H9 (cell line): Measurements from ENCODE around the gene ATP6AP1. TPM values are rescaled to one million over a fixed set of nuclear protein-coding genes. Genes with fewer than 3 reads are reported as not detected.

Experiments
- DNase-seq: peaks from one replicate; pipeline ENCODE4 v3.0.0-alpha.2; 2017
- H2AFZ ChIP-seq: one replicate; pipeline ENCODE4 v1.6.1; 2013; ENCODE audit warnings: mild to moderate bottlenecking, low read length, control low read depth, moderate library complexity
- H2AK5ac ChIP-seq: 2 replicates; pipeline ENCODE4 v1.6.1; 2013; ENCODE audit warnings: low read length, control low read depth, mixed read lengths; ENCODE audit not compliant: insufficient read length
- H2BK120ac ChIP-seq: one replicate; pipeline ENCODE4 v1.6.1; 2013; ENCODE audit warnings: low read depth, mild to moderate bottlenecking, low read length, control low read depth, inconsistent platforms; ENCODE audit not compliant: poor library complexity, severe bottlenecking
- H2BK12ac ChIP-seq: 2 replicates; pipeline ENCODE4 v1.6.1; 2013; ENCODE audit warnings: low read length, control low read depth, mixed read lengths, low read depth; ENCODE audit not compliant: insufficient read length
- H2BK15ac ChIP-seq: 2 replicates; pipeline ENCODE4 v1.6.1; 2013; ENCODE audit warnings: low read depth, low read length, control low read depth
- H2BK20ac ChIP-seq: one replicate; pipeline ENCODE4 v1.6.1; 2013; ENCODE audit warnings: low read depth, mild to moderate bottlenecking, low read length, control low read depth, inconsistent platforms; ENCODE audit not compliant: poor library complexity, severe bottlenecking
- H2BK5ac ChIP-seq: 2 replicates; pipeline ENCODE4 v1.6.1; 2013; ENCODE audit warnings: low read length, control low read depth, mixed read lengths; ENCODE audit not compliant: insufficient read length
- H3K14ac ChIP-seq: 2 replicates; pipeline ENCODE4 v1.6.1; 2013; ENCODE audit warnings: low read length, control low read depth; ENCODE audit not compliant: insufficient read depth
- H3K18ac ChIP-seq: 2 replicates; pipeline ENCODE4 v1.6.1; 2013; ENCODE audit warnings: low read depth, mild to moderate bottlenecking, mixed read lengths, low read length, control low read depth; ENCODE audit not compliant: insufficient read length
- H3K23ac ChIP-seq: 2 replicates; pipeline ENCODE4 v1.6.1; 2013; ENCODE audit warnings: low read length, control low read depth, mixed read lengths, low read depth; ENCODE audit not compliant: insufficient read length
- H3K23me2 ChIP-seq: 2 replicates; pipeline ENCODE4 v1.6.1; 2013; ENCODE audit warnings: low read depth, mild to moderate bottlenecking, mixed read lengths, low read length, control low read depth; ENCODE audit not compliant: insufficient read length, poor library complexity, severe bottlenecking
- H3K27ac ChIP-seq: 2 replicates; pipeline ENCODE4 v1.5.1; 2013; ENCODE audit warnings: low read length, control low read depth, mixed read lengths, low read depth; ENCODE audit not compliant: insufficient read length
- H3K27me3 ChIP-seq: 2 replicates; pipeline ENCODE4 v1.6.1; 2013; ENCODE audit warnings: low read length, control low read depth, inconsistent platforms; ENCODE audit not compliant: insufficient read depth
- H3K4ac ChIP-seq: 2 replicates; pipeline ENCODE4 v1.6.1; 2013; ENCODE audit warnings: low read depth, mild to moderate bottlenecking, control low read depth, inconsistent platforms, low read length, moderate library complexity
- H3K4me1 ChIP-seq: 2 replicates; pipeline ENCODE4 v1.6.1; 2013; ENCODE audit warnings: low read length, control low read depth, inconsistent platforms; ENCODE audit not compliant: insufficient read depth
- H3K4me2 ChIP-seq: 2 replicates; pipeline ENCODE4 v1.6.1; 2013; ENCODE audit warnings: low read length, control low read depth, mixed read lengths; ENCODE audit not compliant: insufficient read length, insufficient read depth
- H3K56ac ChIP-seq: 2 replicates; pipeline ENCODE4 v1.6.1; 2013; ENCODE audit warnings: low read depth, mild to moderate bottlenecking, mixed read lengths, low read length, control low read depth; ENCODE audit not compliant: insufficient read length
- H3K79me1 ChIP-seq: 2 replicates; pipeline ENCODE4 v1.6.1; 2013; ENCODE audit warnings: low read depth, mild to moderate bottlenecking, moderate library complexity, low read length, control low read depth, inconsistent platforms; ENCODE audit not compliant: insufficient read depth, poor library complexity, severe bottlenecking
- H3K79me2 ChIP-seq: 2 replicates; pipeline ENCODE4 v1.6.1; 2013; ENCODE audit warnings: low read length, control low read depth, inconsistent platforms; ENCODE audit not compliant: insufficient read depth
- H3K9ac ChIP-seq: 2 replicates; pipeline ENCODE4 v1.6.1; 2013; ENCODE audit warnings: low read length, control low read depth, mixed read lengths; ENCODE audit not compliant: insufficient read length; ENCODE audit errors: extremely low read depth
- H3K9me3 ChIP-seq: one replicate; pipeline ENCODE4 v1.6.1; 2013; ENCODE audit warnings: low read depth, low read length, inconsistent platforms; ENCODE audit not compliant: control insufficient read depth
- H3T11ph ChIP-seq: one replicate; pipeline ENCODE4 v1.6.1; 2013; ENCODE audit warnings: mild to moderate bottlenecking, low read length, control low read depth, inconsistent platforms
- H4K20me1 ChIP-seq: one replicate; pipeline ENCODE4 v1.6.1; 2013; ENCODE audit not compliant: control insufficient read depth, insufficient read length, insufficient read depth
- H4K5ac ChIP-seq: 2 replicates; pipeline ENCODE4 v1.6.1; 2013; ENCODE audit warnings: low read depth, mild to moderate bottlenecking, mixed read lengths, low read length, control low read depth; ENCODE audit not compliant: insufficient read length
- H4K8ac ChIP-seq: replicated peaks from 2 replicates; pipeline ENCODE4 v1.6.1; 2013; ENCODE audit warnings: low read length, control low read depth, mixed read lengths, low read depth; ENCODE audit not compliant: insufficient read length
- H4K91ac ChIP-seq: 2 replicates; pipeline ENCODE4 v1.6.1; 2013; ENCODE audit warnings: low read depth, mild to moderate bottlenecking, moderate library complexity, mixed read lengths, low read length, control low read depth; ENCODE audit not compliant: insufficient read length
- H3K27ac Mint-ChIP-seq, 3 experiments: 2 replicates in 2 of 3; 3 replicates in 1 of 3; pipeline ENCODE4 v1.8.0; 2020 to 2021; ENCODE audit warnings: mixed read lengths in 3 of 3, mild to moderate bottlenecking in 1 of 3, moderate library complexity in 1 of 3
- H3K27me3 Mint-ChIP-seq: 2 replicates; pipeline ENCODE4 v1.8.0; 2021; ENCODE audit warnings: low read depth, mild to moderate bottlenecking, moderate library complexity, mixed read lengths
- H3K36me3 Mint-ChIP-seq, 3 experiments: 2 replicates in 2 of 3; 3 replicates in 1 of 3; pipeline ENCODE4 v1.8.0; 2020 to 2021; ENCODE audit warnings: low read depth in 3 of 3, mixed read lengths in 3 of 3; ENCODE audit not compliant: insufficient read depth in 1 of 3
- H3K4me1 Mint-ChIP-seq, 2 experiments: 2 replicates each; pipeline ENCODE4 v1.8.0; 2020; ENCODE audit warnings: mixed read lengths in 2 of 2
- H3K4me3 Mint-ChIP-seq, 2 experiments: 2 replicates in 1 of 2; 3 replicates in 1 of 2; pipeline ENCODE4 v1.8.0; 2020 to 2021; ENCODE audit warnings: mild to moderate bottlenecking in 2 of 2, mixed read lengths in 2 of 2, moderate library complexity in 1 of 2
- H3K9me3 Mint-ChIP-seq, 2 experiments: 2 replicates in 1 of 2; 3 replicates in 1 of 2; pipeline ENCODE4 v1.8.0; 2020; ENCODE audit warnings: mild to moderate bottlenecking in 2 of 2, mixed read lengths in 2 of 2, moderate library complexity in 1 of 2
- WGBS: extraction: QIAGEN DNeasy Blood & Tissue Kit; methylation state at CpG from one replicate; pipeline ENCODE4 v1.1.7; 2013; ENCODE audit warnings: missing lambda C conversion rate, low lambda C conversion rate, mixed read lengths; ENCODE audit not compliant: insufficient read length; ENCODE audit errors: extremely low coverage; 5-methylcytosine and 5-hydroxymethylcytosine counted together
- total RNA-seq: library from RNA; stranded (reverse); gene quantifications from 2 replicates; pipeline ENCODE4 v1.2.1, GENCODE V29; 2021
- TF ChIP-seq, protein P1 (sequence below): fragments of 200-600 bp; sonication (generic); conservative IDR thresholded peaks from 3 replicates; pipeline ENCODE4 v1.8.0; 2021; ENCODE audit warnings: antibody characterized with exemption, mild to moderate bottlenecking

The ATP6AP1 gene
- total RNA-seq, 1 experiment from 2014 or later = 45.6 TPM

DNA sequence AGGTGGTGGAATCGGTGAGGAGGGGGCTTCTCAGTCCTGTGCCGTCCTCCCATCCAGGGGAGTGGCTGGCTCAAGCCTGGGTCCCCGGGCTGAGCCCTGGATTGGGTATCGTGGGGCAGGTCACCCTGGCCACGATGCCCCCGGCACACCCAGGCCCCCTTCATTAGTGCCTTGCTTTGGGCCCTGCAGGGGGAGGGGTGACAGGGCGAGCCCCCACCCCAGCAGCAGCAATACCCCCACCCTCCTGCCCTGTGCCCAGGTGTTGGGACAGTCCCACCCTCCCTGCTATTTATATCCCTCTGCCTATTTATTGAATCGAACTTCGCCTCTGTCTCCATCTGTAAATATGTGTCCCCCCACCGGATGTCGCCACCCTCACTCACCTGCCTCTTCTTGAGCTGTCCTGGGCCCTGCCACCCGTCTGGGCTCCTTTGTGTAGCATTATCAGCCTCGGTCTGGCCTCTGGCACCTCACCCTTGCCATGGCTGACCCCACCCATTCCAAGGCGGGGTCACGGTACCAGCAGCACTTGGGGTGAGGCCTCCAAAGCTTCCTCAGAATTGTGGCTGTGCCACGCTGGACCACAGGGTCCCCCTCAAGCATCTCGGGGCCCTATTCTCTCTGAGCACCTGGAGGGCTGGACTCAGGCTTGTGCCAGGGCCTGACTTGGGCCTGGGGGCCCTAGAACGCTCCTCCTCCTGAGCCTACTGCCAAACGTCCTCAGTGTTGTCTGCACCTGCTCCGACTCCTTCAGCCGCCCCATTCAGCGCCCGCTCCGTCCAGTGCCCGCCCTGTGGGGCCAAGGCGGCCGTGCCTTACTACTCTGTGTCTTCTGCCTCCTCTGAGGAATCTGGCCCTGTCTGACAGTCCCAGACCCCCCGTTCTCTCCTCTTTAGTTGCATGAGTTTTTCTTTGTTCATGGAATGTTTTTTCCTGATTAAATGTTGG lies 44.5 kb downstream of the ATP6AP1 start:
- H3K4me2 ChIP-seq = no peak overlapping the region
- no peaks in the 10 kb centered on the region for H3K27me3 ChIP-seq
- H3K56ac ChIP-seq = no peak overlapping the region
- no peak overlapping the region for H2BK12ac ChIP-seq
- Mint-ChIP-seq H3K9me3 (peaks cover 67 to 91% of the 10 kb centered on the region in 2 experiments), H3K4me3 (no peak overlapping the region), H3K36me3 (peaks cover 24 to 64% (median 63%) of the 10 kb centered on the region in 3 experiments), H3K27ac (no peak overlapping the region), H3K4me1 (no peaks in the 10 kb centered on the region), H3K27me3 (peaks cover 5% of the 10 kb centered on the region)
- no peak overlapping the region for H2AK5ac ChIP-seq
- no peak overlapping the region for H3K4ac ChIP-seq
- TF ChIP-seq, protein P1, sequence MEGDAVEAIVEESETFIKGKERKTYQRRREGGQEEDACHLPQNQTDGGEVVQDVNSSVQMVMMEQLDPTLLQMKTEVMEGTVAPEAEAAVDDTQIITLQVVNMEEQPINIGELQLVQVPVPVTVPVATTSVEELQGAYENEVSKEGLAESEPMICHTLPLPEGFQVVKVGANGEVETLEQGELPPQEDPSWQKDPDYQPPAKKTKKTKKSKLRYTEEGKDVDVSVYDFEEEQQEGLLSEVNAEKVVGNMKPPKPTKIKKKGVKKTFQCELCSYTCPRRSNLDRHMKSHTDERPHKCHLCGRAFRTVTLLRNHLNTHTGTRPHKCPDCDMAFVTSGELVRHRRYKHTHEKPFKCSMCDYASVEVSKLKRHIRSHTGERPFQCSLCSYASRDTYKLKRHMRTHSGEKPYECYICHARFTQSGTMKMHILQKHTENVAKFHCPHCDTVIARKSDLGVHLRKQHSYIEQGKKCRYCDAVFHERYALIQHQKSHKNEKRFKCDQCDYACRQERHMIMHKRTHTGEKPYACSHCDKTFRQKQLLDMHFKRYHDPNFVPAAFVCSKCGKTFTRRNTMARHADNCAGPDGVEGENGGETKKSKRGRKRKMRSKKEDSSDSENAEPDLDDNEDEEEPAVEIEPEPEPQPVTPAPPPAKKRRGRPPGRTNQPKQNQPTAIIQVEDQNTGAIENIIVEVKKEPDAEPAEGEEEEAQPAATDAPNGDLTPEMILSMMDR = no peak
- H2BK5ac ChIP-seq = no peak overlapping the region
- no peaks in the 10 kb centered on the region for H3K4me1 ChIP-seq
- H3T11ph ChIP-seq = no peak overlapping the region
- H3K27ac ChIP-seq = no peak overlapping the region
- H4K20me1 ChIP-seq = no peaks in the 10 kb centered on the region
- no peak overlapping the region for H2BK15ac ChIP-seq
- H3K18ac ChIP-seq = no peak overlapping the region
- no peaks in the 10 kb centered on the region for H3K79me1 ChIP-seq
- H4K5ac ChIP-seq = no peak overlapping the region
- no peak overlapping the region for H3K9ac ChIP-seq
- no peak overlapping the region for H2BK120ac ChIP-seq
- no peak overlapping the region for H4K91ac ChIP-seq
- H4K8ac ChIP-seq = no peak overlapping the region
- H3K14ac ChIP-seq = no peak overlapping the region
- no peaks in the 10 kb centered on the region for H3K79me2 ChIP-seq
- H3K23me2 ChIP-seq = no peaks in the 10 kb centered on the region
- peaks cover 28% of the 10 kb centered on the region for H3K9me3 ChIP-seq
- no peak for DNase-seq
- no peak overlapping the region for H3K23ac ChIP-seq
- no peak overlapping the region for H2BK20ac ChIP-seq
- WGBS = no CpG with 5 or more reads among the region's 28 CpGs
- no peak overlapping the region for H2AFZ ChIP-seq
